Endothelial cell of umbilical vein (primary cell): ENCODE measurements around the gene RTN4IP1.

ENCODE experiments used
- MAX ChIP-seq: IDR thresholded peaks from 2 replicates; pipeline ENCODE4 v1.6.1; 2011; ENCODE audit not compliant: insufficient read depth, insufficient read length
- POLR2AphosphoS5 ChIP-seq: IDR thresholded peaks from 2 replicates; pipeline ENCODE4 v1.6.1; 2012; ENCODE audit warnings: low read depth, mild to moderate bottlenecking, control low read depth, low read length, moderate library complexity; ENCODE audit not compliant: insufficient read depth

- TF ChIP-seq POLR2AphosphoS5 (no peak), MAX (no peak)
Observed at GRCh38 chr6:106564476-106564875, 64.8 kb downstream of the RTN4IP1 start.
